Measurements from ENCODE around the gene GALNT1.

GRCh38 chr18:35547008-35547605 lies 34.4 kb upstream of the GALNT1 start:
- TF ChIP-seq CTCF (IDR thresholded peaks at IDR 0.05) (no peak), KDM1A (IDR thresholded peaks at IDR 0.05; ENCODE audit: low read depth) (no peak), HDAC2 (IDR thresholded peaks at IDR 0.05) (no peak), EP300 (IDR thresholded peaks at IDR 0.05) (no peak), ZFP36 (IDR thresholded peaks at IDR 0.05; ENCODE audit: borderline replicate concordance, partially characterized antibody) (no peak), NFE2L2 (conservative IDR thresholded peaks at IDR 0.05; ENCODE audit: low read length) (no peak), HMGXB4 (CRISPR knock-in tag; IDR thresholded peaks at IDR 0.05; ENCODE audit: borderline replicate concordance) (no peak), ELK1 (IDR thresholded peaks at IDR 0.05; ENCODE audit: low read depth, low read length) (no peak), EHMT2 (IDR thresholded peaks at IDR 0.05; ENCODE audit: low read depth) (no peak), USF2 (IDR thresholded peaks at IDR 0.05) (no peak), RNF2 (IDR thresholded peaks at IDR 0.05; ENCODE audit: borderline replicate concordance, low read depth) (no peak)
